Heart left ventricle (tissue), 13 donors: ENCODE results near the gene ZP4.

Source experiments
- CTCF ChIP-seq, 12 donors: fragments of 200-600 bp; sonication (generic) in 4 of 12; IDR thresholded peaks; one replicate each; pipeline versions ENCODE4 v1.5.0 to v1.8.0; 2018 to 2022; ENCODE audit warnings: antibody characterized with exemption in 12 of 12, mild to moderate bottlenecking in 5 of 12
- POLR2A ChIP-seq, 2 donors: fragments of 450-650 bp; IDR thresholded peaks; one replicate each; pipeline ENCODE4 v1.6.1; 2017; ENCODE audit warnings: antibody characterized with exemption in 2 of 2, mild to moderate bottlenecking in 2 of 2, moderate library complexity in 2 of 2
- donor health status: ischemic (EF 13 %, LVEDD 7.1; RV severe dilation, severe dysfunction).
- donor health status: DM: no; HTN: yes; CAD: no.
- donor health status: DM: no; HTN: no; CAD: no.
- donor health status: ischemic (EF 25% LVEDD 6.9; RV normal size, moderate dysfunction).
- donor health status: ischemic (EF 25% LVEDD 5.7; RV mildly dilated, moderate dysfunction).
- donor health status: ischemic (EF 35%, LVEDD 5.7; RV mildly dilated, moderate dysfunction).
- donor health status: nonischemic (EF 11% LVEDD 7.7; RV severe dilation, severe dysfunction).
- donor health status: DM: yes; HTN: yes; CAD: no.
- donor health status: PGD.
- donor health status: ischemic (EF 29% LVEDD 5.4; RV normal size, mild dysfunction).
- donor health status: nonischemic (EF 23%, LVEDD 6.1; RV moderate dilation, normal function).

- no peak for TF ChIP-seq CTCF (IDR thresholded peaks at IDR 0.05)
- TF ChIP-seq POLR2A (IDR thresholded peaks at IDR 0.05): no peak
Measured at GRCh38 chr1:237877631-237878030, 13.1 kb downstream of the ZP4 start.
